Panc1 (cell line): Measurements from ENCODE around the gene CHMP1A. TPM values are rescaled to one million over a fixed set of nuclear protein-coding genes. Genes with fewer than 3 reads are reported as not detected.

ENCODE experiments used
- ATAC-seq: fragments of 200-7000 bp; cut with Tn5 transposase; 2 replicates; pipeline ENCODE4 v1.9.1; 2020; ENCODE audit warnings: mild to moderate bottlenecking, moderate library complexity
- BruUV-seq: library from RNA; stranded (reverse); fragments of 400-500 nt; replicated peaks from 2 replicates; lab custom pipeline; 2021; lab: Mats Ljungman, UMichigan
- CTCF ChIA-PET: fragments of 300-600 bp; sonication (Branson Sonifier 250); formaldehyde crosslinking; loops from one replicate; lab custom pipeline; 2022; ENCODE audit warnings: antibody characterized with exemption; lab: Charles Lee
- POLR2A ChIA-PET: fragments of 300-600 bp; sonication (Branson Sonifier 250); formaldehyde crosslinking; loops from one replicate; lab custom pipeline; 2022; ENCODE audit warnings: antibody characterized with exemption; lab: Charles Lee
- DNase-seq: peaks from one replicate; pipeline ENCODE4 v3.0.0-alpha.2; 2010; ENCODE audit warnings: low read depth, low spot score
- H3K27ac ChIP-seq: 2 replicates; pipeline ENCODE4 v1.5.1; 2011; ENCODE audit warnings: mild to moderate bottlenecking, low read length, inconsistent platforms
- H3K27me3 ChIP-seq: fragments of 200-500 bp; sonication (Bioruptor generic); 2 replicates; pipeline ENCODE4 v1.6.0; 2014; ENCODE audit warnings: low read length, inconsistent platforms; ENCODE audit not compliant: control insufficient read depth, insufficient read depth
- H3K36me3 ChIP-seq: fragments of 200-500 bp; sonication (Bioruptor generic); 2 replicates; pipeline ENCODE4 v1.5.1; 2014; ENCODE audit warnings: inconsistent platforms, mild to moderate bottlenecking, low read length, moderate library complexity; ENCODE audit not compliant: control insufficient read depth, insufficient read depth
- H3K4me1 ChIP-seq: 2 replicates; pipeline ENCODE4 v1.5.1; 2011; ENCODE audit warnings: inconsistent platforms, mild to moderate bottlenecking, low read length, moderate library complexity; ENCODE audit not compliant: control insufficient read depth, insufficient read depth
- H3K4me3 ChIP-seq, 2 experiments: 2 replicates each; pipeline ENCODE4 v1.5.1; 2011 to 2012; ENCODE audit warnings: low read depth in 2 of 2, low read length in 2 of 2, mild to moderate bottlenecking in 2 of 2, inconsistent platforms in 1 of 2, moderate library complexity in 1 of 2
- H3K9me3 ChIP-seq: fragments of 200-500 bp; sonication (Bioruptor generic); 2 replicates; pipeline ENCODE4 v1.5.1; 2014; ENCODE audit warnings: low read depth, mild to moderate bottlenecking, inconsistent platforms, low read length, moderate library complexity; ENCODE audit not compliant: control insufficient read depth, insufficient read depth
- CTCF ChIP-seq: fragments of 450-650 bp; IDR thresholded peaks from 2 replicates; pipeline ENCODE4 v1.5.1; 2017; ENCODE audit warnings: mild to moderate bottlenecking
- POLR2AphosphoS5 ChIP-seq: IDR thresholded peaks from 2 replicates; pipeline ENCODE4 v1.6.1; 2012; ENCODE audit warnings: mild to moderate bottlenecking, low read depth, low read length, moderate library complexity
- REST ChIP-seq, 2 experiments: IDR thresholded peaks; 2 replicates each; pipeline ENCODE4 v1.6.1; 2011 to 2012; ENCODE audit warnings: low read depth in 2 of 2, control low read depth in 1 of 2, low read length in 1 of 2, mild to moderate bottlenecking in 1 of 2, moderate library complexity in 1 of 2; ENCODE audit not compliant: insufficient read depth in 1 of 2
- SIN3A ChIP-seq: IDR thresholded peaks from 2 replicates; pipeline ENCODE4 v1.6.1; 2012; ENCODE audit warnings: low read depth, mild to moderate bottlenecking, low read length, moderate library complexity, borderline replicate concordance; ENCODE audit not compliant: insufficient read depth
- TCF7L2 ChIP-seq: IDR thresholded peaks from 2 replicates; pipeline ENCODE4 v1.6.1; 2011; ENCODE audit warnings: mild to moderate bottlenecking, low read depth, low read length, inconsistent platforms
- in situ Hi-C: cut with HindIII; loops from 2 replicates; pipeline ENCODE4 v1.10.0; 2016; ENCODE audit warnings: low sequenced_read_pairs, low pct_unique_long_range_greater_than_20kb
- intact Hi-C: fragments of 100-400 bp; cut with micrococcal nuclease; formaldehyde crosslinking; loops from one replicate; pipeline ENCODE4 v1.10.0; 2022; ENCODE audit not compliant: unreplicated experiment
- total RNA-seq: library from RNA; stranded (reverse); gene quantifications from one replicate; pipeline ENCODE4 v1.2.1, GENCODE V29; 2021; ENCODE audit not compliant: unreplicated experiment

Gene CHMP1A
- total RNA-seq, 1 experiment from 2014 or later: 98.0 TPM

- in situ Hi-C loops: no loop called here
- CTCF ChIA-PET: no interaction called here
Observed at GRCh38 chr16:89620406-89620841, 37.1 kb downstream of the CHMP1A start.

GRCh38 chr16:89619840-89620239 is 37.7 kb downstream of the CHMP1A start:
- Histone ChIP-seq H3K27ac (no peak overlapping the region), H3K4me1 (peaks cover 6% of the 10 kb centered on the region; the same call in 1 of the 2 replicates), H3K36me3 (no peaks in the 10 kb centered on the region), H3K4me3 (no peak overlapping the region), H3K9me3 (no peaks in the 10 kb centered on the region), H3K27me3 (no peaks in the 10 kb centered on the region)
- ChIA-PET CTCF (no interaction called here), POLR2A (no interaction called here)
- ATAC-seq: no peak
- intact Hi-C loops (no loop called here), in situ Hi-C loops (no loop called here)
- TF ChIP-seq CTCF (no peak), TCF7L2 (no peak), POLR2AphosphoS5 (no peak), REST (IDR thresholded peaks at IDR 0.05; ENCODE audit: insufficient read depth in 1 of 2, low read depth in 2 of 2, low read length in 1 of 2) (no peak), SIN3A (no peak)
- DNase-seq: no peak
- no TSS peak for BruUV-seq

More at GRCh38 chr16:89620406-89620841, 37.1 kb downstream of the CHMP1A start:
- H3K4me3 ChIP-seq: no peak overlapping the region
- intact Hi-C loops: no loop called here
- peaks cover 6% of the 10 kb centered on the region; the same call in 1 of the 2 replicates for H3K4me1 ChIP-seq
- ATAC-seq (no peak), DNase-seq (no peak)
- POLR2A ChIA-PET: interaction anchor here (0.6 kb wide), 1 partner anchor 10 kb away, joined by 8 read pairs; no protein-coding TSS in a partner anchor
- H3K9me3 ChIP-seq: no peaks in the 10 kb centered on the region
- no peak overlapping the region for H3K27ac ChIP-seq
- no peaks in the 10 kb centered on the region for H3K36me3 ChIP-seq
- BruUV-seq: no TSS peak
- H3K27me3 ChIP-seq: no peaks in the 10 kb centered on the region
- TF ChIP-seq CTCF (no peak), REST (IDR thresholded peaks at IDR 0.05; ENCODE audit: insufficient read depth in 1 of 2, low read depth in 2 of 2, low read length in 1 of 2) (no peak), SIN3A (no peak), POLR2AphosphoS5 (no peak), TCF7L2 (no peak)
